Inflammatory macrophage treated with lipopolysaccharide for 4 hours (primary cell): Measurements from ENCODE around the gene STOML2.
"Not testable (repeated sequence)": the region's sequence is repeated elsewhere in the genome, so short reads cannot be mapped to it uniquely, and the experiment has no call there.

Source experiments
- DNase-seq: peaks from one replicate; pipeline ENCODE4 v3.0.0-alpha.2; 2020

Gene STOML2, protein sequence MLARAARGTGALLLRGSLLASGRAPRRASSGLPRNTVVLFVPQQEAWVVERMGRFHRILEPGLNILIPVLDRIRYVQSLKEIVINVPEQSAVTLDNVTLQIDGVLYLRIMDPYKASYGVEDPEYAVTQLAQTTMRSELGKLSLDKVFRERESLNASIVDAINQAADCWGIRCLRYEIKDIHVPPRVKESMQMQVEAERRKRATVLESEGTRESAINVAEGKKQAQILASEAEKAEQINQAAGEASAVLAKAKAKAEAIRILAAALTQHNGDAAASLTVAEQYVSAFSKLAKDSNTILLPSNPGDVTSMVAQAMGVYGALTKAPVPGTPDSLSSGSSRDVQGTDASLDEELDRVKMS

DNA sequence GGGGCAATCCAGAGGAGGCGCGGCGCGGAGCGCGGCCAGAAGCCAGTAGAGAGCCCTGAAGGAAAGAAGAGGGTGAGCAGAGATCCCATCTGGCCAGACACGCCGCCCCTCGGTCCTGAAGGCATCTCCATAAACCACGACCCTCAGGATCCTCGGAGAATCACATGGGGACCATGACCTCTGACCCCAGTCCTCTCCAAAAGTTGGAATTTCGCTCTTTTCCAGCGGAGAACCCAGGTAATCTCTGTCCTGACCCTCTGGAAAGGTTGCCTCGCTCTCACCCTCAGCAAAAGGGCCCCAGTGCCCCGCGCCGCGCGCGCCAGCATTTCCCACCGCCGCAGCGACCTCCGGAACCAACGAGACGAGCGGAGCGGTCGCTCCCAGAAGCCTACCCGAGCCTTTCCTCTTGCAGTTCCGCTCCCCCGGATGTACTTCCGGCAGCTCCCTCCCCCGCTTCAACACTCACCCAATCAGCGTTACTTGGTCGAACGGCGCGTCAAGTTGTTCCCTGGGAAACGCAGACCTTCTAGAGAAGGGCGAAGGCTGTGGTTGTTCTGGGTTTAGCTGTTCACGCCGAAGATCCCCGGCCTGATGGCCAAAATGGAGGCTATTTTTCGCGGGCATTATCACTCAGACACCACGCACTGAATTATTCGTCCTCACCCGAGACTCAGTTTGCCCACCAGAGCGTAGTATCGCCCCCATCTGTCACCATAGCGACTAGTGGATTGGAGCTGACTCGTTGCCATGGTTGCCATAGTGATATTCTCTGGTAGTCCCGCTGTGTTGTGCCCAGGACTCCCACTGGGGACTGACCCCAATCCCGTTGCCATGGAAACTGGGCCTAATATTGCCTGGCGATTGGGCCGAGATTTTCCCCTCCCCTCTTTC lies at the start of gene STOML2:
TSS of gene STOML2 (minus strand) at position 363 of the 891 bp plus-strand sequence. CDS start at position 326, 37 bp downstream.
- peak; percentile 94 for DNase-seq

GRCh38 chr9:35147941-35148563 lies 45.1 kb upstream of the STOML2 start:
- DNase-seq, result not testable (repeated sequence)

DNA sequence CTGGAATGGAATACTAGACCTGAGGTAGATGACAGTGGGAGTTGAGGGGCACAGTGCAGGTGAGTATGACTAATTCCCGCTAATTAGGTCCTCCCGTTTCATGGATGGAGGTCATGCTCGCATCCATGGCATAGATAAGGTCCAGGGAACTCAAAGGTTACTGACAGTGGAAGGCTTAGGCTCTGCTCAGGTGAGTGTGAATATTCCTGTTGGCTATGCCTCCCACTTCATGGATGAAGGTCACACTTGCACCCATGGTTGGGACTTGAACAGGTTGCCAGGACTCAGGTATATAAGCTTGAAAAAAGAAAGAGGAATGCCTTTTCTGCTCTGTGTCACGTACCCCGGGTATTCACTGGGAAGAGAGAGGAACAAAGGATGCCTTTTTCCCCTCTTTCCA lies 39.1 kb upstream of the STOML2 start:
- DNase-seq, result no peak

GRCh38 chr9:35140093-35140492 lies 37.2 kb upstream of the STOML2 start:
- DNase-seq, result no peak

- no peak for DNase-seq
These were observed 33.9 kb upstream of the STOML2 start for GRCh38 chr9:35136866-35137265.

DNA sequence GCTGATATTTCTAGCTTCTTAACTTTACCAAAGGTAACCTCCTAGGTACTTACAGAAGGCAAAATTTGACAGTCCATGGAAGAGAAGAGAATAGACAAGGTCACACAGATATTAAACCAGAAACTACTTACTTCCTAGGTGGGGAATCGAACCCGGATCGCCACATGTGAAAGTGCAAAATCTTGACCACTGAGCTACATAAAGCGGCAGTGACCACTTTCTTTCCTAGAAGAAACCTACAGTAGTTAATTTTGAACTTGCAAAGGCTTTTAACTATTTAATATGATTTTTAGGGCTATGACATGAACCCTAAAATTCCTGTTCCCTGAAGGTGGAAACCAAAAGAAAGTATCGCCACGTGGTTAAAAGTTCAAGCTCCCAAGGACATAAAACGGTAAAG lies 33.1 kb upstream of the STOML2 start:
- no peak for DNase-seq

DNA sequence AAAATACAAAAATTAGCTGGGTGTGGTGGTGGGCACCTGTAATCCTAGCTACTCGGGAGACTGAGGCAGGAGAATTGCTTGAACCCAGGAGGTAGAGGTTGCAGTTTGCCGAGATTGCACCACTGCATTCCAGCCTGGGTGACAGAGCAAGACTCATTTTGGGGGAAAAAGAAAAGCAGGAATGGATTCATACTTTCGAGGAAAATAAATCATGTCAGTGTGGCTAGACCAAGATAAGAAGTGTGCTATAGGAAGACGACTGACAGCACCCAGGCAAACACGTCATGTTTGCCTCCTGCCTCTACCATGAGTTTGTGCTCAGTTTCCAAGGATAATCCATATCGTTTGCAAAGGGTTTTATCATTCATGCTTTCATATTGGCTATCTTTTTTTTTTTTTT lies 32.0 kb upstream of the STOML2 start:
- DNase-seq, result no peak

- DNase-seq, result peak; percentile 93
These were observed 14.1 kb upstream of the STOML2 start for GRCh38 chr9:35116898-35117551.

GRCh38 chr9:35116539-35116897 lies 13.6 kb upstream of the STOML2 start:
- no peak for DNase-seq

GRCh38 chr9:35115680-35116538 lies 13.0 kb upstream of the STOML2 start, which contains the start of gene ATOSB:
Gene ATOSB (minus strand): TSS chr9:35115862. CDS start chr9:35108274, 7,588 bp downstream.
- DNase-seq, result peak; percentile 97

DNA sequence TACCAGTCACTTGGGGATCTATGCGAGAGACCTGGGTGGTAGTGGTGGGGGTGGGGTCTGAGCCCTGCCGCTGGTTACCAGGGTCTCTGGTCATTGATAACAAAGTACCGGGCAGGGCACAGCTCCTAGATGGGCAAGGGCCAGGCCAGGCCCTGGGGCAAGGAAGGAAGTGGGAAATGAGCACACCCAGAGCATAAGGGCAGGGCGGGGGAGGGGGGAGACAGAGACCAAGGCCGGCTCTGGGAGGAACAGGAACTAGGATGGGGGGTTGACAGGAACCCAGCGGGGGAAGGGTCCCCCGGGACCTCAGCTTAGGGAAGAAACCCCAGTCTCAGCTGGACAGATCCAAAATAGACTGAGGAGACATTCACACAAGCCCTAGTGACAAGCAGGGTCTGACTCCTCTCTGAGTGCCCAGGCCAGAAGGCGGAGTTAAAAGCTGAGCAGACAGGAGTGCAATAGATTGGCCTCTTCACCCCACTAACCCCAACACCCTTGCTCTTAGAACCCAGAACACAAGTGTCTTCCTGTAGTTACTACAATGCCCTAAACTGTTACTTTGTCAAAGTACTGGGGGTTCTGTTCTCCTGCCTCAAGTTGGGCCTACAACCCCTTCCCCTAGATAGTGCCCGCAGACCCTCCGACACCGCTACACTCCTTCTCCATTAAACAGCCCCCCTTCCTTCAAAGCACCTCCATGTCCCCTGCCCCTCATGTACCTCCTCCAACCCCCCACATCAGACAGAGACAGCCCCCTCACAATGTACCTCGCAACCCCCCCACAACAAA lies 12.1 kb upstream of the STOML2 start:
- DNase-seq, result peak; percentile 85

DNA sequence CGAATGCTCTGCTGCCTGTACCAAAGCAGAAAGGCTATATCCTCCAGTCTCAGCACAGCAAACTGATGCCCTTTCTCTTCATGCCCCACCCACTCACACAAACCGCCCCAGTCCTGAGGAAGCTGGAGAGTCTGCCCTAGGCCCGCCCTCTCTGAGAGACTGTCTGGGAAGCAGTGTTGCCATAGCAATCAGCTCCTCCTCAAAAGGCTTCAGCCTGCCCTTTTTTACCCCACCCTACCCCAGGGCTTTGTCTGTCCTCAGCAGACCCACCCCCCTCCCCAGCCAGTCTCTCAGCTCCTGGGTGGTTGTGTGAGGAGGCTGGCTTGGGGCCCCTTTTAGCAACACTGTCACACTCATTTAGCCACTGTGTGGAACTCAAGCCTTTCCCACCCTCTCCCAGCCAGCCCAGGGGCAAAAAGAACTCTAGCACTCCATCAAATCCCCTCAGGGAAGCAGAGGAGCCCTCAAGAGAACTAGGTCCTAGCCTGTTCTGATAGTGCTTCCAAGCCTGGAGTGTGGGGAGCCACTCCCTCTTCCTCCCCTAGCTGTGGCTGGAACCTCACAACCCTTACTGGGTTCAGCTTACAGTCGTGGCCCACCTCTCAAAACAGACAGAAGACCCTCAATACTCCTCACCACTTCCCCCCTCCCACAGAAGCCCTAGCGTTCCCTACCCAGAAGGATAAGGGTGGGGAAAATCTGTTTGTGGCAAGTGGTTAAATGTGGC lies 11.3 kb upstream of the STOML2 start:
- peak; percentile 98 for DNase-seq

DNA sequence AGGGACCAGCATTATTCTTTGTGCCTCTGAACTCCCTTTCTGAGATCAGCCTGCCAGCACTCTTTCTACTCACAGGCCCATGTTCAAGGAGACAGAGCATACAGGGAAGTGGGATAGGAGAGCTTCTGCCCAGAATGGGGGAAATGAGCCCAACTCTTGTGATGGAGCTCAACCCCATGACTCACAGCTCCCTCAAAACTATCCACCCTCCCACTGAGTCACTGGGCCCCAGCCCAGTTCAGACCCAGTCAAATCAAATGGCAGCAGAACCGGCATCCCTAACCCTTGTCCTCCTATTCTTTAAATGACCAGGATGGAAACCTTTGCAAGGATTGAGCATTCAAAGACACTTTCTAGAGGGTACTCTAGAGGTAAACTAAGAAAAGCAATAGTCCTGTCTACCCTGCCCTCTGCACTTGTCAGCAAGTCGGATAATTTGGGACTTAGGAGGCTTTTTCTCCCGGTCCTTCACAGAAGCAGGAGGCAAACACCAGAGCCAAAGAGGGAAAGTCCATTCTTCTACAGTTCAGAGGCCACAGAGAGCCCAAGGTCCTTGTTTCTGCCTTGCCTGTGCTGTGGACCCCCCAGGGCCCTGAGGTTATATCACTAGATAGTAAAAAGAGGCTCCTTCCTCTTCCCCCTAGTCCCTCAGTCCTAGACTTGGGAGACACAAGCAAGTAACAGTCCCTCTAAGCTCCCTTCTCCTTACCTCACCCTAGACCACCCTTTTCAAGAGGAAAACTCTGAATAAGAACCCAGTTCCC lies 9.5 kb upstream of the STOML2 start:
- peak; percentile 91 for DNase-seq

GRCh38 chr9:35111001-35111933 lies 8.3 kb upstream of the STOML2 start:
- DNase-seq, result peak; percentile 99

- peak; percentile 8 for DNase-seq
These were observed 7.4 kb upstream of the STOML2 start for GRCh38 chr9:35110327-35110761.

DNA sequence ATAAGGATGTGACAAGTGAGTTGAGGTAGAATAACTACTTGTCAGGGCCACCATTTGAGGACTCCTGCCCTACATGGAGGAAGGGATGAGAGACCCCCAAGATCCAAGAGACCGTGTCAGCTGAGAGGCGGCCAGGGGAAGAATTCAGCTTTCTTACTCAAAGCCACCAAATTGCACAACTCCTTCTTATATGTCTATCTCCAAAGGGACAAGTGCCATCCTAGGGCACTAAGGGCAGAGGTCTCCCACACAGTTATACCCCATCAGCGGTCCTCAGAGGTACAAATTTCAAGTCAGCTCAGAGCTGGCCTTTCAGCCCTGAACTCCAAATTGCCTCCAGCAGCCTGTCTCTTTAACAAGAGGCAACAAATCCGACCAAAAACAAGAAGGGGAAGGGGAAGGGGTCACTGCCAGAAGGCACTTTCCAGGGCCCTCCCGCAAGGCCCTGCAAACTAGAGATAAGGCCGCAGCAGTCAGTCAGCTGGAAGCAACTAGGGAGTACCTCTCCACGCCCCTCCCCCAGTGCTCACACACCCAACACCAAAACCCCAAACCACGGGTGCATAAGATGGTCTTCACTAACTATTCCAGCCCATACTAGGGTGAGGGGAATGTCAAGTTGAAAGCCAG lies 6.1 kb upstream of the STOML2 start:
- DNase-seq, result no peak

DNA sequence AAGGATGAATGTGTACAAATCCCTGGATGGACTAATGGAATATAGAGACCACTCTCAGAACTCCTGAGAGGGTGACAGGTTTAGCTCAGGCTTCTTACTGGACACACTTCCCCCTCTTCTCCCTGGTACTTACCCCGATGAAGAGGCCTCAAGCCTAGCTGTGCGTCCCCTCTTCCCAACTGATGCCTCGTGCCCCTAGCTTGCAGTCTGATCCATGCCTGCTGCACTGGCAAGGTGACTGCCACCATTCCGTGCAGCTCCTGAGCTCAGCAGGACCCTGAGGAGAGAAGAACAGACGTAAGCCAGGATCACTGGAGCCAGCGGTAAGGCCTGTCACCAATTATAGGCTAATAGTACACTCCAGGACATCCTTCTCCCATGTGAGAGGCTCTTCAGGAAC lies 5.5 kb upstream of the STOML2 start:
- DNase-seq, result no peak
